ENCODE results near the gene FAM171A2.

FAM171A2 gene

DNA sequence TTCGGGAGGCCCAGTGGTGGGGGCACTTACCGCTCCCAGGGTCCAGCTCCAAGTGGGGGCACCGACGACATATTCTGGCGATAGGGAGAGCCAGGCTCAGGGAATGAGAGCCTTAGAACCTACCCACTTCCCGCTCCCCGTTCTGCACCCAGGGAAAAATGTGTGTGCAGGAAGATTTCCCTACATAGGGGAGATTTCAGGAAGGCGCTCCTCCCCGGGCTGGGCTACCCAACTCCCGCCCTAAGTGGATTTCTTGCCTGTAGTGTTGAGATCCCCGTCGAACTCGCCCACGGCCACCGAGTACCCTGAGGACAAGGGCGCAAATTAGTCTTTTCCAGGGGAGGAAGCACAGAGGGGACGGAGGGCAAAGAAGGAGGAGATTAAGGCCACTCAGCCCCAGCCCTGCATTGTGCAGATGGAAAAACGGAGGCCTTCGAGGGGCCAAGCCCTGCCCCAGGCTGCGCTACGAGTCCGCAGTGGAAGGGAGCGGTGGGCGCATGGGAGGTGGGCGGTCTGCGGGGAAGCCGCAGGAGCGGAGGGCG lies 20.7 kb upstream of the FAM171A2 start:
- DNase-seq (ENCODE audit: low spot score) = no peak
- in situ Hi-C loops (cut with MboI; ENCODE audit: low sequenced_read_pairs, unreplicated experiment) = no loop called here
- TF ChIP-seq, protein P1, sequence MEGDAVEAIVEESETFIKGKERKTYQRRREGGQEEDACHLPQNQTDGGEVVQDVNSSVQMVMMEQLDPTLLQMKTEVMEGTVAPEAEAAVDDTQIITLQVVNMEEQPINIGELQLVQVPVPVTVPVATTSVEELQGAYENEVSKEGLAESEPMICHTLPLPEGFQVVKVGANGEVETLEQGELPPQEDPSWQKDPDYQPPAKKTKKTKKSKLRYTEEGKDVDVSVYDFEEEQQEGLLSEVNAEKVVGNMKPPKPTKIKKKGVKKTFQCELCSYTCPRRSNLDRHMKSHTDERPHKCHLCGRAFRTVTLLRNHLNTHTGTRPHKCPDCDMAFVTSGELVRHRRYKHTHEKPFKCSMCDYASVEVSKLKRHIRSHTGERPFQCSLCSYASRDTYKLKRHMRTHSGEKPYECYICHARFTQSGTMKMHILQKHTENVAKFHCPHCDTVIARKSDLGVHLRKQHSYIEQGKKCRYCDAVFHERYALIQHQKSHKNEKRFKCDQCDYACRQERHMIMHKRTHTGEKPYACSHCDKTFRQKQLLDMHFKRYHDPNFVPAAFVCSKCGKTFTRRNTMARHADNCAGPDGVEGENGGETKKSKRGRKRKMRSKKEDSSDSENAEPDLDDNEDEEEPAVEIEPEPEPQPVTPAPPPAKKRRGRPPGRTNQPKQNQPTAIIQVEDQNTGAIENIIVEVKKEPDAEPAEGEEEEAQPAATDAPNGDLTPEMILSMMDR (IDR thresholded peaks at IDR 0.05; ENCODE audit: borderline replicate concordance, control extremely low read depth, extremely low read depth, insufficient read depth, missing control alignments) = no peak

DNA sequence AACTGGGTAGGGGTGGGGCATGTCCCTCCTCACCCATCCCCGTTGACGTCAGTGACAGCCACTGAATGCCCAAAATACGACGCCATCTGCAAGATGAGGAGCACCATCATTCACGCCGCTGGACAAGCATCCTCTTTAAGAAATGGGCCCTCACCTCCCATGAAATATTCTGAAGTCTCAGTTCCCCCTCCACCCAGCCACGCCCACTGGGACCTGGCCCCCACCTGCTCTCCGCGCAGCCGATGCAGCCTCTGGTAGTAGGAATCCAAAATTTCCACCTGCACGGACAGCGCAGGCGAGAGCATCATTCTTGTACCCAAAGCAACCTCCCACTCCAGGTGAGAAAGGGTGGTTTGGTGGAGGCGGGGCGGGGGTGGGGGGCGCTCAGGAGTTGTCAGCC lies 20.2 kb upstream of the FAM171A2 start:
- TF ChIP-seq, protein P1 (IDR thresholded peaks at IDR 0.05; ENCODE audit: borderline replicate concordance, control extremely low read depth, extremely low read depth, insufficient read depth, missing control alignments) = no peak
- in situ Hi-C loops (cut with MboI; ENCODE audit: low sequenced_read_pairs, unreplicated experiment) = no loop called here
- DNase-seq (ENCODE audit: low spot score) = no peak

DNA sequence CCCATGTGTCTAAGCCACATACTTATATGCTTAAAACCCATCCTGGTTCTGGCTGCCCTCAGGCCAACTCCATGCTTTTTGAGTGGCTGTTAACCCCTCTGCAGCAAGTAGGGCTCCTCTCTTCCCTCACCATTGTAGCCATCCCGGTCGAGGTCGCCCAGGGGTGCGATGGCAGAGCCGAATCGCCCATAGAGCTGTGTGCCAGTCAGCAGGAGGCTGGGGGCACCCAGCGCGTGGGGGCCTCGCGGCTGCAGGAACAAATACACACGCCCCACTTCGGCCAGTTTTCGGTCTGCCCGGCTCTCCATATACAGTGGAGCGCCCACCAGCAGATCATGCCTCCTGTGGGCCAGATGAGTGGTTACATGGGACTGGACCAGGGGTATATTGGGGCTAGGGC lies 19.7 kb upstream of the FAM171A2 start:
- DNase-seq (ENCODE audit: low spot score) = no peak
- in situ Hi-C loops (cut with MboI; ENCODE audit: low sequenced_read_pairs, unreplicated experiment) = no loop called here
- TF ChIP-seq, protein P1 (IDR thresholded peaks at IDR 0.05; ENCODE audit: borderline replicate concordance, control extremely low read depth, extremely low read depth, insufficient read depth, missing control alignments) = no peak

DNA sequence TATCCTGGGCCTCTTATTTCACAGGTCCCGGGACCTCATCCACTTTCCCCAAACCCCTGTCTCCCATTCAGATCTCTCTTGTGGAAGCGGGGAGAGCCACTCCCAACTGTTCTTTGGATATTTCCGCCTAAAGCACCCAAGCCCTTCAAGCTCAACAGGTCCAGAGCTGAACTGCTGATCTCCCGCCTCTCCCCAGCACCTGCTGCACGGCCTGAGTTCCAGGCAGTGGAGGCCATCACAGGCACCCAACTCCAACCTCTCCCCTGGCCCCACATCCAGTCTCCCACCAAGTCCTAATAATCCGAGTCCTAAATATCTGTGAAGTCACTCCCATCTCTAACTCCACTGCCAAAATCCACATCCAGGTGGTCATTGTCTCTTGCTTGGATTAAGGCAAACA lies 19.3 kb upstream of the FAM171A2 start:
- no peak for DNase-seq (ENCODE audit: low spot score)
- TF ChIP-seq, protein P1 (IDR thresholded peaks at IDR 0.05; ENCODE audit: borderline replicate concordance, control extremely low read depth, extremely low read depth, insufficient read depth, missing control alignments) = no peak
- in situ Hi-C loops (cut with MboI; ENCODE audit: low sequenced_read_pairs, unreplicated experiment) = no loop called here

DNA sequence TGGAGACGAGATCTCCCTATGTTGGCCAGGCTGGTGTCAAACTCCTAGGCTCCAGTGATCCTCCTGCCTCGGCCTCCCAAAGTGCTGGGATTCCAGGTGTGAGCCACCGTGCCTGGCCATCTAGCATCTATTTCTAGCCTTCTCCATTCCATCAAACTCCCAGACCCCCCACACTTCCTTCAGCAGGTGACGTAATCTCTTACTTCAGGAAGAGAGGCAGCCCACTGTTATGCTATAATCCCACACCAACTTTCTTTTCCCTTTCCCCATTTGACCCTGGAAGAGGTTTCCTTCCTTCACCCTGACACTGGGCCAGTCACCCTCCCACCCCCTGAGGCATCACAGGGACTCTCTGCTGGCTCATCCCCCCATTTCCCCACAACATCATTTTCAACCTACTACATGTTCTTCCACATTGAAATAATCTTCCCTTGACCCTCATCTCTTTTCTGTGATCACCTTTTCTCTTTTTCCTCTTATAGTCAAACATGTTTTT lies 18.2 kb upstream of the FAM171A2 start:
- TF ChIP-seq, protein P1 (IDR thresholded peaks at IDR 0.05; ENCODE audit: borderline replicate concordance, control extremely low read depth, extremely low read depth, insufficient read depth, missing control alignments) = no peak
- no peak for DNase-seq (ENCODE audit: low spot score)
- in situ Hi-C loops (cut with MboI; ENCODE audit: low sequenced_read_pairs, unreplicated experiment) = no loop called here

DNA sequence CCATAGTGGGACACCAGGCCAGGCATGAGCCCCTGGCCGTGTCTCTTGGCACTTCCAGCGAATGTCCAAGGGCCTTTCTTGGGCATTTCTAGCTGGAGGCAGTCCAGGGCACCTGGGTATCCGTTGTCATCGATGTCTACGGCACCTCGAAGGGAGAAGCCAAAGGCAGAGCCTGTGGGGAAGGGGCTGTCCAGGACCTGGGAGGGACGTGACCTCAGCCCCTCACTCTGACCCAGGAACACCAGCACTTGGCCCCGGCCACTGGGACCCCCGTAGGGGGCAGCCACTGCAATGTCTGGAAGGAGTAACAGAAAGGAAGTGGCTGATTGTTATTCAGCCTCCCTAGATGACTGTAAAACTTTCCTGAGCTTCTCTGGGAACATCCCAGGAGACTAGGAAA lies 17.1 kb upstream of the FAM171A2 start:
- TF ChIP-seq, protein P1 (IDR thresholded peaks at IDR 0.05; ENCODE audit: borderline replicate concordance, control extremely low read depth, extremely low read depth, insufficient read depth, missing control alignments) = no peak
- no peak for DNase-seq (ENCODE audit: low spot score)
- in situ Hi-C loops (cut with MboI; ENCODE audit: low sequenced_read_pairs, unreplicated experiment) = no loop called here

All from GM13976 (cell line).